GM12874 (cell line): ENCODE measurements around the gene HOXB5.

ENCODE experiments used
- CTCF ChIP-seq: IDR thresholded peaks from 2 replicates; pipeline ENCODE4 v1.5.1; 2011; ENCODE audit warnings: low read depth, mild to moderate bottlenecking, control low read depth, low read length, moderate library complexity; ENCODE audit not compliant: insufficient read depth

The HOXB5 gene

GRCh38 chr17:48548523-48549280, 44.9 kb downstream of the HOXB5 start:
- TF ChIP-seq CTCF: no peak

GRCh38 chr17:48547808-48548522, 45.6 kb downstream of the HOXB5 start:
- no peak for TF ChIP-seq CTCF

- TF ChIP-seq CTCF: no peak
Measured at GRCh38 chr17:48546924-48547807, 46.4 kb downstream of the HOXB5 start.

GRCh38 chr17:48546137-48546923, 47.2 kb downstream of the HOXB5 start:
- no peak for TF ChIP-seq CTCF

- TF ChIP-seq CTCF: no peak
Measured at GRCh38 chr17:48545539-48545938, 48.0 kb downstream of the HOXB5 start.

- no peak for TF ChIP-seq CTCF
Measured at GRCh38 chr17:48545022-48545375, 48.6 kb downstream of the HOXB5 start, which contains the start of gene HOXB2. TSS of gene HOXB2 (minus strand) at chr17:48545109. CDS start at chr17:48544911, 198 bp downstream.
